IPS-18a (cell line): ENCODE measurements around the gene BHLHE23.

Source experiments
- H3K27ac ChIP-seq: one replicate; pipeline ENCODE4 v1.5.1; 2013; ENCODE audit warnings: low read length
- H3K27me3 ChIP-seq: one replicate; pipeline ENCODE4 v1.6.1; 2013; ENCODE audit warnings: mild to moderate bottlenecking, low read length; ENCODE audit not compliant: control insufficient read depth, insufficient read depth
- H3K36me3 ChIP-seq: one replicate; pipeline ENCODE4 v1.6.1; 2013; ENCODE audit warnings: low read depth, low read length; ENCODE audit not compliant: control insufficient read depth
- H3K4me1 ChIP-seq: one replicate; pipeline ENCODE4 v1.6.1; 2013; ENCODE audit warnings: low read depth, low read length; ENCODE audit not compliant: control insufficient read depth
- H3K4me3 ChIP-seq: one replicate; pipeline ENCODE4 v1.5.1; 2013; ENCODE audit warnings: low read length
- H3K9ac ChIP-seq: one replicate; pipeline ENCODE4 v1.6.1; 2013; ENCODE audit warnings: mild to moderate bottlenecking, low read length, moderate library complexity
- H3K9me3 ChIP-seq: one replicate; pipeline ENCODE4 v1.6.1; 2013; ENCODE audit warnings: low read depth, low read length; ENCODE audit not compliant: control insufficient read depth

The BHLHE23 gene

DNA sequence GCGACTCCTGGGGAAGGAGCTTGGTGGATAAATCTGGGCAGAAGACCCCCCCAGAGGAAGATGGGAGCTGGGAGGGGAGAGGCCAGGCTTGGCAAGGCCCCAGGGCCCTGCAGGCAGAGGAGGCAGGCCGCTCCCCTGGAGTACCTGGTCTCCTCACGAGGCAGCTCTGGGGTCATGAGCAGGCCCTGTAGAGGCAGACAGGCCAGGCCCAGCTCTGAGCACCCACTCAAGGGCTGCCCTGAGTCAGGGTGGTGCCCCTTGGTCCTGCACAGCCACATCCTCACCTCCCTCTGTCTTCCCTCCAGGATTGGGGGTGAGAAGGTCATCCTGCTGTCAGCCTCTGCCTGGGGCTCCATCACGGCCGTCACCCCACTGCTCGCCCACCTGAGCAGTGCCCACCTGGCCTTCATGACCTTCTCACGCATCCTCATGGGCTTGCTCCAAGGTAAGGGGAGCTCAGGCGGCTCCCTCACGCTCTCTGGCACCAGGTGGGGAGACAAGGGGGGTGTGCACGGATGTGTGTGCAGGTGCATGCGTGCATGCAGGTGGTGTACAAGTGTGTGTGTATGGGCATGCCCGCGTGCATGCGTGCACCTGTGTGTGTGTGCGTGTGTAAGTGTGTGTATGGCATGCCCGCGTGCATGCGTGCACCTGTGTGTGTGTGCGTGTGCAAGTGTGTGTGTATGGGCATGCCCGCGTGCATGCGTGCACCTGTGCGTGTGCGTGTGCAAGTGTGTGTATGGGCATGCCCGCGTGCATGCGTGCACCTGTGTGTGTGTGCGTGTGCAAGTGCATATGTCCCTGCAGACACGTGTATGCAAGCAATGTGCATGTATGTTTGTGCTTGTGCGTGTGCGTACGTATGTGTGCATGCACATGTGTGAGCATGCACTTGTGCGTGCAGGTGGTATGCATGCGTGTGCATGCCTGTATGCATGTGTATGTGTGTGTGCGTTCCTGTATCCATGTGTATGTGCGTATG, 49.3 kb downstream of the BHLHE23 start:
- Histone ChIP-seq H3K27ac (no peak overlapping the region), H3K9ac (no peak overlapping the region), H3K27me3 (no peaks in the 10 kb centered on the region), H3K36me3 (no peaks in the 10 kb centered on the region), H3K4me1 (peaks cover 19% of the 10 kb centered on the region), H3K4me3 (no peak overlapping the region), H3K9me3 (no peaks in the 10 kb centered on the region)

DNA sequence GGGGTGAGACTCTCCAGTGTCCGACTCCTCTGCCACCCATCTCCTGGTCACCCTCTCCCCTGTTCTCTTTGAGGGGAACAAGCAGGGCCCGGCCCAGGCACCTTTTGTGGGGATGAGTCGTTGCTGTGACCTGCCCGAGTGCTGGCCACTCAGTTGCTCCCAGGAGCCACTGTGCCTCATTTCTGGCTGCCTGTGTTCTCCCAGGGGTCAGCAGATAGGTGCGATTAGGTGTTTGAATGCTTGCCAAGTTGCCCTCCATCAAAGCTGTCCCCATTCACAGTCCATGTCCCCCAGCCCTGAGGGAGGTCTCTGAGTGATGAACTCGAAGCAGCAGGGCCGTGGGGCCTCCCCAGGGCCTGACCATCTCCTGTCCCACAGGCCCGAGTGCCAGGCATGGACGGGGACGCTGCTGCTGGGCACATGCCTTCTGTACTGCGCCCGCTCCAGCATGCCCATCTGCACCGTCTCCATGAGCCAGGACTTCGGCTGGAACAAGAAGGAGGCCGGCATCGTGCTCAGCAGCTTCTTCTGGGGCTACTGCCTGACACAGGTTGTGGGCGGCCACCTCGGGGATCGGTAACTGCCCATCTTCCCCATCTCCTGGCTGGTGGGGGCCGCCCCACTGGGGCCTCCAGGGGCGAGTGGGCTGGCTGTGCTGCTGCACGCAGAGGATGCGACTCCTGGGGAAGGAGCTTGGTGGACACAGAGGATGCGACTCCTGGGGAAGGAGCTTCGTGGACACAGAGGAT, 50.2 kb downstream of the BHLHE23 start:
- no peak overlapping the region for H3K27ac ChIP-seq
- no peaks in the 10 kb centered on the region for H3K36me3 ChIP-seq
- no peak overlapping the region for H3K9ac ChIP-seq
- peaks cover 18% of the 10 kb centered on the region for H3K4me1 ChIP-seq
- H3K27me3 ChIP-seq, result no peaks in the 10 kb centered on the region
- no peak overlapping the region for H3K4me3 ChIP-seq
- H3K9me3 ChIP-seq, result no peaks in the 10 kb centered on the region
